ENCODE results near the gene GPR148.
"Not testable (repeated sequence)": the region's sequence is repeated elsewhere in the genome, so short reads cannot be mapped to it uniquely, and the experiment has no call there.

DNA sequence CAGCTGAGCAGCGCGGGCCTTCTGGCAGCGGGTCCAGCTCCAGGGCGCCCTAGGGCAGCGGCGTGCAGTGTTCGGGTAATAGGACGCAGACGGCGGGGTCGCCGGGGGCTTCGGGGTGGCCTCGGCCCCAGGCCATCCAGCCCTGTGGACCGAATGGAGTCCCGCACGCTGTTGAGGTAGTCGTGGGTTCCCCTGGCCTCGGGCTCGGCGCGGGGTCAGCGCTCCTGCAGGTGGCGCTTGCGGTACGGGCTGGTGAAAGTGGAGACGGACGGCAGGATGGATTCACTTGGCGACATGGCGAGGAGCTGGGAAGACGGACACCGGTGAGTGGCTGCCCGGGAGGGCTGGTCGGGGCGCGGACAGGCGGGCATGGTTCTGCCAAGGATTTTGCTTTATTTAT is 35.4 kb upstream of the GPR148 start:
- TF ChIP-seq CTCF (conservative IDR thresholded peaks at IDR 0.05 in 1 of 2, IDR thresholded peaks at IDR 0.05 in 1 of 2; ENCODE audit: low read depth in 1 of 2, low read length in 2 of 2), result peak in 1 of 2 donors; percentile 7
- TF ChIP-seq EZH2 (IDR thresholded peaks at IDR 0.05; ENCODE audit: low read length, missing control alignments), result not testable (repeated sequence)

Measured in fibroblast of lung (primary cell).